Ovary (tissue), 3 donors: Measurements from ENCODE around the gene CTNNA1.

ENCODE experiments used
- CTCF ChIP-seq, 3 donors: fragments of 450-650 bp in 2 of 3; fragments of 200-600 bp in 1 of 3; IDR thresholded peaks; one replicate each; pipeline versions ENCODE4 v1.5.1 to v1.8.0; 2016 to 2022; ENCODE audit warnings: antibody characterized with exemption in 3 of 3, mild to moderate bottlenecking in 1 of 3
- EP300 ChIP-seq: sonication (generic); formaldehyde crosslinking; IDR thresholded peaks from one replicate; pipeline ENCODE4 v1.6.1; 2017; ENCODE audit warnings: antibody characterized with exemption
- POLR2A ChIP-seq: fragments of 450-650 bp; IDR thresholded peaks from one replicate; pipeline ENCODE4 v1.6.1; 2017; ENCODE audit warnings: antibody characterized with exemption, mild to moderate bottlenecking, moderate library complexity
- donor health status: DM: no; HTN: no; CAD: no.

- no peak for TF ChIP-seq CTCF (IDR thresholded peaks at IDR 0.05)
- TF ChIP-seq EP300, result no peak
- no peak for TF ChIP-seq POLR2A
Observed at GRCh38 chr5:138951091-138951985, 198.1 kb downstream of the CTNNA1 start.
